GM21528 (cell line): Measurements from ENCODE around the gene SCAF4.

Source experiments
- ATAC-seq: cut with Tn5 transposase; IDR thresholded peaks from one replicate; pipeline ENCODE4 v1.9.1; 2021; ENCODE audit warnings: mild to moderate bottlenecking, moderate library complexity; ENCODE audit not compliant: unreplicated experiment, low FRiP score

Gene SCAF4

GRCh38 chr21:31714741-31715365 is 17.1 kb downstream of the SCAF4 start:
- ATAC-seq = no peak

GRCh38 chr21:31713973-31714740 is 17.8 kb downstream of the SCAF4 start:
- no peak for ATAC-seq

- no peak for ATAC-seq
These were observed 18.8 kb downstream of the SCAF4 start for GRCh38 chr21:31713115-31713514.

GRCh38 chr21:31711745-31712285 is 20.1 kb downstream of the SCAF4 start:
- ATAC-seq = no peak

- no peak for ATAC-seq
These were observed 20.6 kb downstream of the SCAF4 start for GRCh38 chr21:31711326-31711725.

- no peak for ATAC-seq
These were observed 21.3 kb downstream of the SCAF4 start for GRCh38 chr21:31710586-31710985.

- ATAC-seq = no peak
These were observed 23.4 kb downstream of the SCAF4 start for GRCh38 chr21:31708541-31708940.

GRCh38 chr21:31707499-31707898 is 24.4 kb downstream of the SCAF4 start:
- ATAC-seq = no peak

- ATAC-seq = no peak
These were observed 25.4 kb downstream of the SCAF4 start for GRCh38 chr21:31706562-31706961.

- ATAC-seq = no peak
These were observed 31.9 kb downstream of the SCAF4 start for GRCh38 chr21:31700040-31700439.

- no peak for ATAC-seq
These were observed 33.5 kb downstream of the SCAF4 start for GRCh38 chr21:31698461-31698860.

- no peak for ATAC-seq
These were observed 35.5 kb downstream of the SCAF4 start for GRCh38 chr21:31696424-31696823.

GRCh38 chr21:31693222-31693621 is 38.7 kb downstream of the SCAF4 start:
- no peak for ATAC-seq

GRCh38 chr21:31688603-31689368 is 43.1 kb downstream of the SCAF4 start:
- no peak for ATAC-seq

GRCh38 chr21:31687108-31687507 is 44.8 kb downstream of the SCAF4 start:
- no peak for ATAC-seq

GRCh38 chr21:31686272-31686915 is 45.5 kb downstream of the SCAF4 start:
- no peak for ATAC-seq

GRCh38 chr21:31684918-31685317 is 47.0 kb downstream of the SCAF4 start:
- ATAC-seq = no peak

GRCh38 chr21:31683029-31683428 is 48.9 kb downstream of the SCAF4 start:
- ATAC-seq = no peak

- no peak for ATAC-seq
These were observed 49.3 kb downstream of the SCAF4 start for GRCh38 chr21:31682620-31683019.

- ATAC-seq = no peak
These were observed 53.4 kb downstream of the SCAF4 start for GRCh38 chr21:31678478-31678877.

- ATAC-seq = no peak
These were observed 54.9 kb downstream of the SCAF4 start for GRCh38 chr21:31677047-31677446.
